ENCODE measurements around the gene NF1. TPM values are rescaled to one million over a fixed set of nuclear protein-coding genes. Genes with fewer than 3 reads are reported as not detected.
"Not testable (repeated sequence)": the region's sequence is repeated elsewhere in the genome, so short reads cannot be mapped to it uniquely, and the experiment has no call there.

The NF1 gene
- total and polyA plus RNA-seq, 11 donors = 6.8 to 82.0 (median 51.4) TPM

DNA sequence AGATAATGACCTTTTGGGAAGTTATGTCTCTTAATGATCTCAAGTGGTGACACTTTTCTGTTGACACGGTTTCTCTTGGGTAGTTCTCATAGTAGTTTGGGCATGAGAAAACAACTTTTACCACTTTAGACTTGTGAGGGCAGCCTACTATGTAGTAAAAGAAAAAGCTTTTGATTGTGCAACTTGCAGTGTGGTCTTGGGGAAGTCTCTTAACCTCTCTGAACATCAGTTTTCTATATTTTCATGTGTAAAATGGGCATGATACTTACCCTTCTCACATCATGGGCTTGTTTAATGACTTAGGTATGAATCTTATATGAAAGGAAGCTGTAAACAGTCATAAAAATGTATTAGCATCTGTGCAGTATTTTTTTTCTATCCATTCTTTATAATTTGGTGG, 11.2 kb downstream of the NF1 start:
- no peak for ATAC-seq
- intact Hi-C loops (cut with DNase I) = no loop called here

DNA sequence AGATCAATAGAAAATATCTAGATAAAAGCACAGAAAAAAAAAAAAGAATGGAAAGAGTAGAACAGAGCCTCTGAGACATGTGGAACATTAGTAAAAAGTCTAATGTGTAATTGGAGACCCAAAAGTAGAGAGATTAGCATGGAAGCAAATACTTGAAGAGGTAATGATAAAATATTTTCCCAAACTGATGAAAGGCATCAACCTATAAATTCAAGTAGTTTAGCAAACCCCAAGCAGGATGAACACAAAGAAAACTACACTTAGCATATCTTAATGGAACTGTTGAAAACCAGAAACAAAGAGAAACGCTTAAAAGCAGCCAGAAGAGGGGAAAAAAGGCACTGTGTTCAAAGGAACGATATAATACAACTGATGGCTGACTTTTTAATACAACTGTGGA, 16.4 kb downstream of the NF1 start:
- Histone ChIP-seq H3K9me3 (no peaks in the 10 kb centered on the region), H3K27ac (no peak overlapping the region), H3K4me3 (no peak overlapping the region), H3K27me3 (no peaks in the 10 kb centered on the region), H3K4me1 (peaks cover 0 to 19% (median 6%) of the 10 kb centered on the region in 12 donors), H3K36me3 (peaks cover 0 to 3% (median 0%) of the 10 kb centered on the region in 9 donors)
- no peak for DNase-seq
- WGBS, 4 donors = 0 to 87% (median 47%) methylated on average over 2 of the region's 2 CpGs
- ATAC-seq = no peak
- no peak for TF ChIP-seq POLR2A (IDR thresholded peaks at IDR 0.05)
- TF ChIP-seq, protein P1, sequence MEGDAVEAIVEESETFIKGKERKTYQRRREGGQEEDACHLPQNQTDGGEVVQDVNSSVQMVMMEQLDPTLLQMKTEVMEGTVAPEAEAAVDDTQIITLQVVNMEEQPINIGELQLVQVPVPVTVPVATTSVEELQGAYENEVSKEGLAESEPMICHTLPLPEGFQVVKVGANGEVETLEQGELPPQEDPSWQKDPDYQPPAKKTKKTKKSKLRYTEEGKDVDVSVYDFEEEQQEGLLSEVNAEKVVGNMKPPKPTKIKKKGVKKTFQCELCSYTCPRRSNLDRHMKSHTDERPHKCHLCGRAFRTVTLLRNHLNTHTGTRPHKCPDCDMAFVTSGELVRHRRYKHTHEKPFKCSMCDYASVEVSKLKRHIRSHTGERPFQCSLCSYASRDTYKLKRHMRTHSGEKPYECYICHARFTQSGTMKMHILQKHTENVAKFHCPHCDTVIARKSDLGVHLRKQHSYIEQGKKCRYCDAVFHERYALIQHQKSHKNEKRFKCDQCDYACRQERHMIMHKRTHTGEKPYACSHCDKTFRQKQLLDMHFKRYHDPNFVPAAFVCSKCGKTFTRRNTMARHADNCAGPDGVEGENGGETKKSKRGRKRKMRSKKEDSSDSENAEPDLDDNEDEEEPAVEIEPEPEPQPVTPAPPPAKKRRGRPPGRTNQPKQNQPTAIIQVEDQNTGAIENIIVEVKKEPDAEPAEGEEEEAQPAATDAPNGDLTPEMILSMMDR (IDR thresholded peaks at IDR 0.05) = no peak
- intact Hi-C loops (cut with DNase I) = no loop called here

More for the DNA sequence above, 11.2 kb downstream of the NF1 start:
- 91 to 96% (median 91%) methylated on average over 1 of the region's 1 CpG for WGBS, 4 donors
- Histone ChIP-seq H3K9me3 (no peaks in the 10 kb centered on the region), H3K36me3 (no peaks in the 10 kb centered on the region), H3K4me3 (no peak overlapping the region), H3K27me3 (no peaks in the 10 kb centered on the region), H3K27ac (no peak overlapping the region), H3K4me1 (peaks cover 0 to 28% (median 15%) of the 10 kb centered on the region in 12 donors)
- DNase-seq = no peak
- TF ChIP-seq, protein P1 (IDR thresholded peaks at IDR 0.05) = no peak

DNA sequence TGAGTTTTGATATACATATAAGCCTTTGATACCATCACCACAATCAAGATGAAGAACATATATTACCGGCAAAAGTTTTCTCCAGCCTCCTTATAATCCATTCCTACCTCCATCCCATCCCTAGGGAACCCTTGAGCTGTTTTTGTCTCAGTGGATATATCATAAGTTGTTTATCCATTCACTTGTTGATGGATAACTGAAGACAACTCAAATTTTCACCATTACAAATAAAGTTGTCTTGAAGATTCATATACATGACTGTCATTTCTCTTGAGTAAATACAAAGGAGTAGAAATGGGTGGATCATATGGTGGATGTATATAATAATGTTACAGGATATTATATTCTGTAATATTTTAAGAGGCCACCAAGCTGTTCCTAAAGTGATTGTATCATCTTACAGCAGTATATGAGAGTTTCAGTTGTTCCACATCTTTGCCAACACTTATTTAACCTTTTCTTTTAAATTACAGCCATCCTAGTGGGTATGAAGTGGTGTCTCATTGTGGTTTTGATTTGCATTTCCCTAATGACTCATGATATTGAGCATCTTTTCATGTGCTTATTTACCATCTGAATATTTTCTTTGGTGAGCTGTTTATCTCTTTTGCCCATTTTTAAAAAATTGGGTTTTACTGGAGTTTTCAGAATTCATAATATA, 17.4 kb downstream of the NF1 start:
- no peak overlapping the region for H3K4me3 ChIP-seq
- H3K9me3 ChIP-seq = no peaks in the 10 kb centered on the region
- H3K27me3 ChIP-seq = no peaks in the 10 kb centered on the region
- WGBS, 4 donors = 89 to 98% (median 96%) methylated on average over 1 of the region's 1 CpG
- peaks cover 0 to 3% (median 0%) of the 10 kb centered on the region in 9 donors for H3K36me3 ChIP-seq
- no peak for TF ChIP-seq POLR2A (IDR thresholded peaks at IDR 0.05)
- TF ChIP-seq, protein P1 (IDR thresholded peaks at IDR 0.05) = no peak
- intact Hi-C loops (cut with DNase I) = no loop called here
- ATAC-seq = no peak
- peaks cover 0 to 19% (median 6%) of the 10 kb centered on the region in 12 donors for H3K4me1 ChIP-seq
- no peak for DNase-seq
- H3K27ac ChIP-seq = no peak overlapping the region

- H3K36me3 ChIP-seq; intact Hi-C loops (cut with DNase I); H3K9me3 ChIP-seq; H3K27me3 ChIP-seq; H3K4me3 ChIP-seq; H3K27ac ChIP-seq: not testable (repeated sequence)
- DNase-seq (peak in 1 of 5 donors; percentile 33), ATAC-seq (peak in 1 of 4 donors; percentile 69)
- peaks cover 0 to 19% (median 6%) of the 10 kb centered on the region in 12 donors for H3K4me1 ChIP-seq
- 80 to 91% (median 87%) methylated on average over 7 of the region's 7 CpGs for WGBS, 4 donors
These were observed 18.6 kb downstream of the NF1 start for GRCh38 chr17:31113368-31113767.

DNA sequence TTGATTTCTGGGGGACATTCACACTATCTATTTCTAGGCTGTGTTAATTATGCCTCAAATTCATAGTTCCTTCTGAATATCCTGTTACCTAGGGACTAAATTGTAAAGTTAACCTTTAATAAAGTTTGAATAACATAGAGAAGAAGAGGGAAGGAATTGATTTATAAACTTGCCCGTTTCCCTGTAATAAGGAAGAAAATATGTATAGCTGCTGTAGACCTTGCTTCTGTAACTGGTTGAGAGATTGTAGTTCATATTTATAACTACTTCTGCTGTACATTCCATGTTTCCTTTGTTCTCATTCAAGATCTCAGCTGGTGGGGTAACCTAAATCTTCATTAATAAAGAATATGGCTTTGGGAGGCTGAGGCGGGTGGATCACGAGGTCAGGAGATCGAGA, 19.2 kb downstream of the NF1 start:
- peaks cover 0 to 3% (median 0%) of the 10 kb centered on the region in 9 donors for H3K36me3 ChIP-seq
- 96 to 97% (median 97%) methylated on average over 4 of the region's 4 CpGs for WGBS, 4 donors
- no peak overlapping the region for H3K4me3 ChIP-seq
- intact Hi-C loops (cut with DNase I) = no loop called here
- H3K27me3 ChIP-seq = no peaks in the 10 kb centered on the region
- H3K4me1 ChIP-seq = peaks cover 0 to 19% (median 6%) of the 10 kb centered on the region in 12 donors
- peaks cover 0 to 1% (median 0%) of the 10 kb centered on the region in 12 donors for H3K9me3 ChIP-seq
- no peak overlapping the region for H3K27ac ChIP-seq
- no peak for ATAC-seq
- TF ChIP-seq, protein P1 (IDR thresholded peaks at IDR 0.05) = no peak
- no peak for TF ChIP-seq POLR2A (IDR thresholded peaks at IDR 0.05)
- no peak for DNase-seq

Data from heart left ventricle (tissue), 16 donors.